Sigmoid colon (tissue), 7 donors: ENCODE measurements around the gene MFSD2A. TPM values are rescaled to one million over a fixed set of nuclear protein-coding genes. Genes with fewer than 3 reads are reported as not detected.

ENCODE experiments used
- DNase-seq: peaks from one replicate; pipeline ENCODE4 v3.0.0-alpha.2; 2019
- H3K27ac ChIP-seq, 4 donors: fragments of 200-600 bp; sonication (generic); one replicate each; pipeline ENCODE4 v1.5.1; 2016 to 2019; ENCODE audit warnings: mild to moderate bottlenecking in 1 of 4
- H3K27me3 ChIP-seq, 3 donors: fragments of 200-600 bp; sonication (generic); one replicate each; pipeline ENCODE4 v1.5.1; 2019; ENCODE audit warnings: mild to moderate bottlenecking in 1 of 3
- H3K36me3 ChIP-seq, 4 donors: fragments of 200-600 bp; sonication (generic); one replicate each; pipeline ENCODE4 v1.5.1; 2016 to 2019
- H3K4me1 ChIP-seq, 4 donors: fragments of 200-600 bp; sonication (generic); one replicate each; pipeline ENCODE4 v1.5.1; 2017 to 2019
- H3K4me3 ChIP-seq, 4 donors: fragments of 200-600 bp; sonication (generic); one replicate each; pipeline ENCODE4 v1.5.1; 2017 to 2019; ENCODE audit warnings: mild to moderate bottlenecking in 2 of 4, moderate library complexity in 1 of 4
- H3K9me3 ChIP-seq, 4 donors: fragments of 200-600 bp in 3 of 4; sonication (generic) in 3 of 4; one replicate each; pipeline versions ENCODE4 v1.5.1 to v1.6.1; 2013 to 2019
- CTCF ChIP-seq, 4 experiments: fragments of 450-650 bp in 3 of 4; fragments of 200-600 bp in 1 of 4; IDR thresholded peaks; one replicate each; pipeline ENCODE4 v1.5.1; 2016 to 2019; ENCODE audit warnings: antibody characterized with exemption in 4 of 4, mild to moderate bottlenecking in 3 of 4, moderate library complexity in 2 of 4
- EP300 ChIP-seq, 4 donors: sonication (generic); formaldehyde crosslinking; IDR thresholded peaks; one replicate each; pipeline ENCODE4 v1.6.1; 2017; ENCODE audit warnings: antibody characterized with exemption in 4 of 4
- POLR2A ChIP-seq, 2 donors: fragments of 450-650 bp; IDR thresholded peaks; one replicate each; pipeline ENCODE4 v1.6.1; 2016; ENCODE audit warnings: antibody characterized with exemption in 2 of 2, mild to moderate bottlenecking in 2 of 2, moderate library complexity in 2 of 2
- POLR2AphosphoS5 ChIP-seq, 4 donors: sonication (generic); formaldehyde crosslinking; IDR thresholded peaks; one replicate each; pipeline ENCODE4 v1.6.1; 2017; ENCODE audit warnings: antibody characterized with exemption in 4 of 4
- WGBS, 2 donors: extraction: QIAGEN DNeasy Blood & Tissue Kit; methylation state at CpG; one replicate each; pipeline ENCODE4 v1.1.7; 2013; 5-methylcytosine and 5-hydroxymethylcytosine counted together
- intact Hi-C: fragments of 100-400 bp; cut with DNase I; formaldehyde crosslinking; loops from one replicate; pipeline ENCODE4 v1.15.1; 2023
- polyA plus RNA-seq, 3 donors: library from polyadenylated mRNA; stranded (reverse); fragments of 200-250 nt; gene quantifications; one replicate each; pipeline ENCODE4 v1.2.3, GENCODE V29; 2013
- small RNA-seq, 3 donors: library from RNA; depleted of rRNA; stranded (forward); fragments of <200 nt; gene quantifications; one replicate each; pipeline ENCODE3, GENCODE V24; 2016
- total RNA-seq, 4 donors: library from RNA; depleted of rRNA; stranded (reverse); fragments of >200 nt; gene quantifications; one replicate each; pipeline ENCODE4 v1.1.0, GENCODE V29; 2016
- donor health status: healthy with polysubstance abuse.
- donor health status: Bipolar disorder and iron deficiency.
- donor health status: healthy.

Gene MFSD2A
- total and polyA plus RNA-seq, 7 donors: 1.3 to 26.5 (median 5.0) TPM

- no peaks in the 10 kb centered on the region for H3K4me1 ChIP-seq
- no peaks in the 10 kb centered on the region for H3K27me3 ChIP-seq
- 94 to 96% methylated on average over 3 of the region's 3 CpGs for WGBS, 2 donors
- H3K4me3 ChIP-seq: no peak overlapping the region
- H3K27ac ChIP-seq: no peak overlapping the region
- no peaks in the 10 kb centered on the region for H3K9me3 ChIP-seq
- DNase-seq: no peak
- no peak for TF ChIP-seq POLR2A (IDR thresholded peaks at IDR 0.05)
- TF ChIP-seq POLR2AphosphoS5 (IDR thresholded peaks at IDR 0.05): no peak
- H3K36me3 ChIP-seq: no peaks in the 10 kb centered on the region
- intact Hi-C loops: no loop called here
These were observed 56.3 kb downstream of the MFSD2A start for GRCh38 chr1:40011198-40011597.

GRCh38 chr1:40014253-40014706 lies 59.3 kb downstream of the MFSD2A start:
- no peak for TF ChIP-seq CTCF (IDR thresholded peaks at IDR 0.05)
- no peak for TF ChIP-seq EP300 (IDR thresholded peaks at IDR 0.05)
- no peak for TF ChIP-seq POLR2AphosphoS5 (IDR thresholded peaks at IDR 0.05)
- TF ChIP-seq POLR2A (IDR thresholded peaks at IDR 0.05): no peak
- 70 to 84% methylated on average over 3 of the region's 3 CpGs for WGBS, 2 donors
- H3K4me3 ChIP-seq: no peak overlapping the region
- H3K27ac ChIP-seq: no peak overlapping the region
- intact Hi-C loops: no loop called here
- H3K27me3 ChIP-seq: no peaks in the 10 kb centered on the region
- H3K4me1 ChIP-seq: no peaks in the 10 kb centered on the region
- no peak for DNase-seq
- no peaks in the 10 kb centered on the region for H3K9me3 ChIP-seq
- H3K36me3 ChIP-seq: no peaks in the 10 kb centered on the region

- Histone ChIP-seq H3K36me3 (no peaks in the 10 kb centered on the region), H3K9me3 (no peaks in the 10 kb centered on the region), H3K4me3 (no peak overlapping the region), H3K27me3 (no peaks in the 10 kb centered on the region), H3K4me1 (no peaks in the 10 kb centered on the region), H3K27ac (no peak overlapping the region)
- intact Hi-C loops: no loop called here
- 72 to 79% methylated on average over 10 of the region's 10 CpGs for WGBS, 2 donors
- DNase-seq: no peak
- TF ChIP-seq CTCF (IDR thresholded peaks at IDR 0.05): no peak
- TF ChIP-seq POLR2AphosphoS5 (IDR thresholded peaks at IDR 0.05): no peak
- no peak for TF ChIP-seq EP300 (IDR thresholded peaks at IDR 0.05)
- no peak for TF ChIP-seq POLR2A (IDR thresholded peaks at IDR 0.05)
These were observed 60.1 kb downstream of the MFSD2A start for GRCh38 chr1:40014812-40015594.

GRCh38 chr1:40017951-40018575 lies 63.1 kb downstream of the MFSD2A start:
- WGBS, 2 donors: 73 to 85% methylated on average over 5 of the region's 5 CpGs
- no peak for TF ChIP-seq POLR2AphosphoS5 (IDR thresholded peaks at IDR 0.05)
- TF ChIP-seq POLR2A (IDR thresholded peaks at IDR 0.05): no peak
- no peak for TF ChIP-seq EP300 (IDR thresholded peaks at IDR 0.05)
- no peak for TF ChIP-seq CTCF (IDR thresholded peaks at IDR 0.05)
- no peak for DNase-seq

More at GRCh38 chr1:40017951-40018575, 63.1 kb downstream of the MFSD2A start:
- no peaks in the 10 kb centered on the region for H3K36me3 ChIP-seq
- H3K27ac ChIP-seq: no peak overlapping the region
- no peak overlapping the region for H3K4me3 ChIP-seq
- H3K27me3 ChIP-seq: no peaks in the 10 kb centered on the region
- H3K9me3 ChIP-seq: no peaks in the 10 kb centered on the region
- intact Hi-C loops: no loop called here
- H3K4me1 ChIP-seq: no peaks in the 10 kb centered on the region

Small RNA genes lying within 50 kb of the gene (small RNA-seq; reads per million reads assigned to genes)
- gene RF00019: 0 reads per million in 3 donors

Other genes with a start within 250 kb of the MFSD2A start
- gene PPIE, start 216.3 kb upstream of the MFSD2A start, total RNA-seq: 10 to 100 TPM; 43.5 to 56.4 (median 47.1) TPM
- 10 to 100 TPM; 43.2 to 48.1 (median 43.2) TPM for gene PPIE, start 216.3 kb upstream of the MFSD2A start, polyA plus RNA-seq
- gene OXCT2, start 183.8 kb upstream of the MFSD2A start, total RNA-seq: 1 to 10 TPM in 1 of 4 donors, under 1 TPM in 3; 0.55 to 2.0 (median 0.85) TPM
- gene OXCT2, start 183.8 kb upstream of the MFSD2A start, polyA plus RNA-seq: 1 to 10 TPM in 1 of 3 donors, not detected in 2; 1.5 TPM
- 1 to 10 TPM in 1 of 4 donors, under 1 TPM in 3; 0.16 to 2.1 (median 0.68) TPM for gene BMP8B, start 166.3 kb upstream of the MFSD2A start, total RNA-seq
- 1 to 10 TPM; 3.0 to 4.6 (median 3.0) TPM for gene BMP8B, start 166.3 kb upstream of the MFSD2A start, polyA plus RNA-seq
- gene TRIT1, start 71.6 kb upstream of the MFSD2A start, total RNA-seq: 10 to 100 TPM; 12.5 to 24.6 (median 18.4) TPM
- 10 to 100 TPM in 1 of 3 donors, 1 to 10 TPM in 2; 7.2 to 12.6 (median 7.2) TPM for gene TRIT1, start 71.6 kb upstream of the MFSD2A start, polyA plus RNA-seq
- gene MYCL, start 53.2 kb upstream of the MFSD2A start, total RNA-seq: 1 to 10 TPM in 2 of 4 donors, under 1 TPM in 2; 0.14 to 1.7 (median 0.78) TPM
- 1 to 10 TPM; 5.8 to 8.2 (median 7.2) TPM for gene MYCL, start 53.2 kb upstream of the MFSD2A start, polyA plus RNA-seq
- gene CAP1, start 85.6 kb downstream of the MFSD2A start, total RNA-seq: 100 to 1,000 TPM; 177 to 234 (median 231) TPM
- 100 to 1,000 TPM; 286 to 412 (median 346) TPM for gene CAP1, start 85.6 kb downstream of the MFSD2A start, polyA plus RNA-seq
- gene PPT1, start 142.1 kb downstream of the MFSD2A start, total RNA-seq: 10 to 100 TPM; 70.4 to 86.7 (median 75.9) TPM
- 10 to 100 TPM; 10.2 to 76.3 (median 54.9) TPM for gene PPT1, start 142.1 kb downstream of the MFSD2A start, polyA plus RNA-seq
- 10 to 100 TPM; 19.9 to 27.6 (median 23.4) TPM for gene RLF, start 206.2 kb downstream of the MFSD2A start, total RNA-seq
- gene RLF, start 206.2 kb downstream of the MFSD2A start, polyA plus RNA-seq: 1 to 10 TPM; 2.4 to 6.1 (median 3.5) TPM